HG03571 (cell line): Measurements from ENCODE around the gene RIN3.

Source experiments
- ATAC-seq: cut with Tn5 transposase; IDR thresholded peaks from one replicate; pipeline ENCODE4 v1.9.1; 2021; ENCODE audit not compliant: unreplicated experiment

Gene RIN3

DNA sequence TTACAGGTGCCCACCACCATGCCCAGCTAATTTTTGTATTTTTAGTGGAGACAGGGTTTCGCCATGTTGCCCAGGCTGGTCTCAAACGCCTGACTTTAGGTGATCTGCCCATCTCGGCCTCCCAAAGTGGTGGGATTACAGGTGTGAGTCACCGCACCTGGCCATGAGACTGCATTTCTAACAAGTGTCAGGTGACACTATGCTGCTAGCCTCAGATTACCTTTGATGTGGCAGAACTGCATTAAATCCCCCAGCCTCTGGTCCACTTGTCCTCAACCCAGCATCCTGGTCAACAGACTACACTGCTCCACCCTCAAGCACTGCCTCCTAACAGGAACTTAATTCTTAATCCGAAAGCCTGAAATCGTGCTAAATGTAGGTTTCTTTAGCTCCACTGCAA lies 221.8 kb downstream of the RIN3 start:
- no peak for ATAC-seq

DNA sequence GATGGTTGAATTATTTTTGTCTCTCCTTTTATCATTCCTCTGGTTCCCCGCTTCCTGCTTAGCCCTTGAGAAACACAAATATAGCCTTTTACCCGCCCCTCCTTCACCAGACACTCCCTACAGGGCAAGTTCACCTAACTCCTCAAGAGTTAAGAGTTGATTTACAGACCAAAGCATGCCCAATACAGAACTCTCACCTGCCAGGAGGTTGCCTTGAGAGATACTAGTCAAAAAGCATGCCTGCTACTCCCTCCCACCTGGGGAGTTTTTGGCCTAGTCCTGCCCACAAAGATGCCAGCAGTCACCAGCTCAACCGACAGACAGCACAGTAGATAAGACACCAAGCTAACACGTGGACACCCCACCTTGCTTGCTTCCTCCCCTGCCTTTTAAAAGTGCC lies 223.6 kb downstream of the RIN3 start:
- no peak for ATAC-seq

DNA sequence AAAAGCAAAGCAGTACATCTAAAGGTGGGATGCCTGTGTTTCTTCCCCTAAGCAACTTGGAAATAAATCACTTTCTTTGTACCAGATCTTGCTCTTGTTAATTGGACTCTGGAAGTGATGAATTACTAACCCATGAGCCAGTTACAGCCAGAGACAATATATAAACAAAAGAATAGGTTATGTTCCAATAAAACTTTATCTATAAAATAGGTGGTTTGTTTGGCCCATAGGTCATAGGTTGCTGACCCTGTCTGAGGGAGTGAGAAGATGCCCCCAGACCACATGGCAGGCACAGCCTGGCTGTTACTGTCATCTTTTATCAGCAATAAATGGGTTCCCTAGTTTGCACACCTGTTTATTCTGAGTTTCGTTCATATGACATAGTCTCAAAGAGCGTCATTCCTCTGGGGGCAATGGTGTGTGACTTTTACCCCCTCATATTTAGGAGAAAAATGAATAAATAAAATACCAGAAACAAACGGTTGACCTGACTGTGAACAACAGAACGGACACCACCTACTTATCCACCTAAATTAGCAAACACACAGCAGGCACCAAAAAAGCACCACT lies 224.1 kb downstream of the RIN3 start:
- no peak for ATAC-seq
